GM12878 (cell line): ENCODE measurements around the gene TIAM1. TPM values are rescaled to one million over a fixed set of nuclear protein-coding genes. Genes with fewer than 3 reads are reported as not detected.

ENCODE experiments used
- ATAC-seq: fragments of 200-7000 bp; cut with Tn5 transposase; 3 replicates; pipeline ENCODE4 v1.9.1; 2020; ENCODE audit warnings: mild to moderate bottlenecking, moderate library complexity
- BruUV-seq: library from RNA; stranded (reverse); fragments of 400-500 nt; replicated peaks from 2 replicates; lab custom pipeline; 2021; lab: Mats Ljungman, UMichigan
- CTCF ChIA-PET: fragments of 300-600 bp; sonication (Branson Sonifier 250); formaldehyde crosslinking; extraction: SDS; loops from one replicate; lab custom pipeline; 2021; ENCODE audit warnings: inconsistent platforms; lab: Yijun Ruan, JAX
- POLR2A ChIA-PET: fragments of 350-600 bp; formaldehyde crosslinking; extraction: SDS; loops from one replicate; lab custom pipeline; 2021; ENCODE audit warnings: inconsistent platforms; lab: Charles Lee
- RAD21 ChIA-PET: fragments of 300-600 bp; sonication (Branson Sonifier 250); formaldehyde crosslinking; loops from one replicate; lab custom pipeline; 2023; ENCODE audit warnings: antibody characterized with exemption; ENCODE audit not compliant: unreplicated experiment; lab: Charles Lee
- SMC1A ChIA-PET: fragments of 300-600 bp; sonication (Branson Sonifier 250); formaldehyde crosslinking; loops from one replicate; lab custom pipeline; 2023; ENCODE audit not compliant: unreplicated experiment, uncharacterized antibody; lab: Charles Lee
- DNase-seq: peaks from one replicate; pipeline ENCODE4 v3.0.0-alpha.2; 2011; ENCODE audit warnings: low read depth, low spot score
- FAIRE-seq: peaks from 3 replicates; lab custom pipeline; 2011; peaks lifted over from hg19 to GRCh38; lab: Jason Lieb, UNC
- H2AFZ ChIP-seq: 2 replicates; pipeline ENCODE4 v1.6.0; 2011; ENCODE audit warnings: low read depth, low read length, control low read depth; ENCODE audit not compliant: control insufficient read depth
- H3K27ac ChIP-seq: 2 replicates; pipeline ENCODE4 v1.5.1; 2011; ENCODE audit warnings: control low read depth; ENCODE audit not compliant: control insufficient read depth, insufficient read depth
- H3K27me3 ChIP-seq, 2 experiments: replicated peaks in 1 of 2; 2 replicates each; pipeline versions ENCODE4 v1.6.0 to v1.6.1; 2011; ENCODE audit warnings: low read length in 1 of 2; ENCODE audit not compliant: control insufficient read depth in 2 of 2, insufficient read depth in 2 of 2
- H3K36me3 ChIP-seq, 2 experiments: 2 replicates each; pipeline ENCODE4 v1.5.1; 2011; ENCODE audit warnings: low read length in 1 of 2; ENCODE audit not compliant: control insufficient read depth in 2 of 2, insufficient read depth in 2 of 2
- H3K4me1 ChIP-seq: 2 replicates; pipeline ENCODE4 v1.6.1; 2011; ENCODE audit warnings: mild to moderate bottlenecking, low read length, moderate library complexity, mixed read lengths; ENCODE audit not compliant: control insufficient read depth, insufficient read depth
- H3K4me2 ChIP-seq: 2 replicates; pipeline ENCODE4 v1.6.0; 2011; ENCODE audit warnings: control low read depth; ENCODE audit not compliant: control insufficient read depth, insufficient read depth
- H3K4me3 ChIP-seq: fragments of 200-600 bp; sonication (generic); 2 replicates; pipeline ENCODE4 v1.5.1; 2016
- H3K79me2 ChIP-seq: 2 replicates; pipeline ENCODE4 v1.6.0; 2011; ENCODE audit warnings: low read length; ENCODE audit not compliant: control insufficient read depth, insufficient read depth
- H3K9ac ChIP-seq: 2 replicates; pipeline ENCODE4 v1.8.0; 2011; ENCODE audit warnings: low read length, control low read depth, mixed read lengths; ENCODE audit not compliant: control insufficient read depth, insufficient read depth
- H3K9me3 ChIP-seq: replicated peaks from 3 replicates; pipeline ENCODE4 v1.5.1; 2011; ENCODE audit warnings: mild to moderate bottlenecking, low read length; ENCODE audit not compliant: control insufficient read depth, insufficient read depth
- H4K20me1 ChIP-seq: 2 replicates; pipeline ENCODE4 v1.6.0; 2011; ENCODE audit not compliant: control insufficient read depth, insufficient read depth
- ASH2L ChIP-seq: fragments of 300-600, 200-600 bp; sonication (generic); IDR thresholded peaks from 2 replicates; pipeline ENCODE4 v1.6.1; 2017; ENCODE audit warnings: low read depth, mild to moderate bottlenecking, borderline replicate concordance
- RAD21 ChIP-seq: IDR thresholded peaks from 2 replicates; pipeline ENCODE4 v1.6.1; 2011; ENCODE audit warnings: mild to moderate bottlenecking, low read depth, low read length, moderate library complexity; ENCODE audit not compliant: insufficient read depth
- SMARCA5 ChIP-seq: fragments of 450-650 bp; IDR thresholded peaks from 2 replicates; pipeline ENCODE4 v1.6.1; 2017; ENCODE audit warnings: mild to moderate bottlenecking
- SREBF1 ChIP-seq: IDR thresholded peaks from 2 replicates; pipeline ENCODE4 v1.6.1; 2012; ENCODE audit warnings: mild to moderate bottlenecking, low read length
- SREBF2 ChIP-seq: IDR thresholded peaks from 2 replicates; pipeline ENCODE4 v1.6.1; 2012; ENCODE audit warnings: mild to moderate bottlenecking, low read length
- SRF ChIP-seq, 2 experiments: IDR thresholded peaks; 2 replicates each; pipeline ENCODE4 v1.6.1; 2011; ENCODE audit warnings: low read depth in 2 of 2, low read length in 2 of 2, mild to moderate bottlenecking in 1 of 2, moderate library complexity in 1 of 2
- TCF12 ChIP-seq: IDR thresholded peaks from 2 replicates; pipeline ENCODE4 v1.6.1; 2011; ENCODE audit warnings: low read depth, mild to moderate bottlenecking, low read length
- ZNF274 ChIP-seq: IDR thresholded peaks from one replicate; pipeline ENCODE4 v1.8.0; 2011; ENCODE audit not compliant: insufficient read length, insufficient read depth
- WGBS: methylation state at CpG from one replicate; pipeline ENCODE4 v1.1.6; 2016; ENCODE audit warnings: low lambda C conversion rate; ENCODE audit not compliant: insufficient replicate concordance, insufficient coverage; ENCODE audit errors: missing lambda C conversion rate; 5-methylcytosine and 5-hydroxymethylcytosine counted together
- in situ Hi-C: fragments of 300-500 bp; cut with MboI; formaldehyde crosslinking; loops from 9 replicates; pipeline ENCODE4 v1.14.3; 2018; ENCODE audit warnings: mixed read lengths
- intact Hi-C: fragments of 100-400 bp; cut with micrococcal nuclease; formaldehyde crosslinking; loops from one replicate; pipeline ENCODE4 v1.14.2; 2022; ENCODE audit not compliant: unreplicated experiment
- polyA plus RNA-seq, 11 experiments: library from polyadenylated mRNA; depleted of rRNA in 4 of 11; unstranded in 6 of 11; stranded (reverse) in 5 of 11; fragments of >200 nt; fragmentation: Nextera tagmentation in 4 of 11; fragmentation: Illumina TruSeq in 1 of 11; extraction: Ambion mirVana in 4 of 11; extraction: Trizol in 1 of 11; gene quantifications; 1 replicate in 1 of 11; 2 replicates in 10 of 11; pipeline versions ENCODE4 v1.2.1 to v1.2.3, GENCODE V29; 2011 to 2016; ENCODE audit warnings: inconsistent platforms in 2 of 11, missing spikeins in 2 of 11, low read depth in 1 of 11
- total RNA-seq, 4 experiments: library from RNA; depleted of rRNA in 3 of 4; stranded (reverse); fragments of >200 nt in 3 of 4; fragmentation: Illumina TruSeq in 1 of 4; extraction: Trizol in 1 of 4; gene quantifications; 2 replicates each; pipeline versions ENCODE4 v1.2.1 to v1.2.3, GENCODE V29; 2013 to 2021
- TF ChIP-seq, protein P1 (sequence below): IDR thresholded peaks from 2 replicates; pipeline ENCODE4 v1.6.1; 2011; ENCODE audit warnings: low read depth, mild to moderate bottlenecking, low read length, moderate library complexity, borderline replicate concordance; ENCODE audit errors: extremely low read depth
- TF ChIP-seq, protein P2 (sequence below): fragments of 450-650 bp; IDR thresholded peaks from 2 replicates; pipeline ENCODE4 v1.6.1; 2017; ENCODE audit warnings: low read depth, mild to moderate bottlenecking, moderate library complexity
- TF ChIP-seq, protein P3 (sequence below): fragments of 450-650 bp; IDR thresholded peaks from 2 replicates; pipeline ENCODE4 v1.6.1; 2017; ENCODE audit warnings: mild to moderate bottlenecking, moderate library complexity
- TF ChIP-seq, protein P4 (sequence below): IDR thresholded peaks from 2 replicates; pipeline ENCODE4 v1.6.1; 2012; ENCODE audit warnings: low read depth, low read length, improper control_type of control experiment

The TIAM1 gene
- total and polyA plus RNA-seq, 10 of the 15 experiments (the other 5 are each of a cell fraction or from before 2014, with no cell fraction given) = 0.31 to 35.9 (median 0.78) TPM

DNA sequence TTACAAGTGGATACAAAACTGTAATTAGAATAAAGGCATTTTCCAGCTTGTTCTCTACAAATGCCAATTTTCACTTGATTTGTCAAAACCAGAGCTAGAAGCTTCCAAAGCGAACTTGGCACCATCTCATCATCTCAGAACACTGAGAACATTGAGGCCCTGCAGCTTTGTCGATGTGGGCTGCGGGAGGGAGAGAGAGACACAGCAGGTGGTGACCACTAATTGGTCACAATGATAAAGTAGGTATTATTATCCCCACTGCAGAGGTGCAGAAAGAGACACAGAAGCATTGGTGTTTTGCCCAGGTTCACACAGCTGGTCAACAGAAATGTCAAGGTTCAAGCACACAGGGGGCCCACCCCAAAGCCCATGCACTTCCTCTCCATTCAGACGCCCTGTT, 233.6 kb downstream of the TIAM1 start:
- Histone ChIP-seq H3K27me3 (no peaks in the 10 kb centered on the region), H3K9me3 (no peaks in the 10 kb centered on the region; the same call in 2 of the 3 replicates), H4K20me1 (no peaks in the 10 kb centered on the region), H3K4me2 (no peak overlapping the region), H3K4me1 (peaks cover 9% of the 10 kb centered on the region; the same call in 1 of the 2 replicates), H3K9ac (no peak overlapping the region), H2AFZ (no peak overlapping the region), H3K36me3 (no peaks in the 10 kb centered on the region), H3K4me3 (no peak overlapping the region), H3K27ac (no peak overlapping the region), H3K79me2 (no peaks in the 10 kb centered on the region)
- no TSS peak for BruUV-seq
- ATAC-seq = no peak; the same call in 2 of the 3 replicates
- SMC1A ChIA-PET = interaction anchor here (0.9 to 3.3 kb wide), 13 partner anchors 11 to 471 kb away, joined by 3 to 40 read pairs (median 3); no protein-coding TSS in a partner anchor
- in situ Hi-C loops (no loop called here), intact Hi-C loops (no loop called here)
- RAD21 ChIA-PET = interaction anchor here (0.6 to 3.1 kb wide), 7 partner anchors 9 to 471 kb away, joined by 3 to 17 read pairs (median 3); no protein-coding TSS in a partner anchor
- no peak for DNase-seq
- WGBS = 35% methylated on average over 4 of the region's 4 CpGs
- CTCF ChIA-PET = interaction anchor here (0.8 to 6.6 kb wide), 10 partner anchors 13 to 470 kb away, joined by 3 to 76 read pairs (median 9); no protein-coding TSS in a partner anchor
- POLR2A ChIA-PET = interaction anchor here (0.5 to 1.3 kb wide), 3 partner anchors 85 to 195 kb away, joined by 3 to 6 read pairs (median 3); no protein-coding TSS in a partner anchor
- TF ChIP-seq, protein P1, sequence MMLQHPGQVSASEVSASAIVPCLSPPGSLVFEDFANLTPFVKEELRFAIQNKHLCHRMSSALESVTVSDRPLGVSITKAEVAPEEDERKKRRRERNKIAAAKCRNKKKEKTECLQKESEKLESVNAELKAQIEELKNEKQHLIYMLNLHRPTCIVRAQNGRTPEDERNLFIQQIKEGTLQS = no peak
- TF ChIP-seq, protein P2, sequence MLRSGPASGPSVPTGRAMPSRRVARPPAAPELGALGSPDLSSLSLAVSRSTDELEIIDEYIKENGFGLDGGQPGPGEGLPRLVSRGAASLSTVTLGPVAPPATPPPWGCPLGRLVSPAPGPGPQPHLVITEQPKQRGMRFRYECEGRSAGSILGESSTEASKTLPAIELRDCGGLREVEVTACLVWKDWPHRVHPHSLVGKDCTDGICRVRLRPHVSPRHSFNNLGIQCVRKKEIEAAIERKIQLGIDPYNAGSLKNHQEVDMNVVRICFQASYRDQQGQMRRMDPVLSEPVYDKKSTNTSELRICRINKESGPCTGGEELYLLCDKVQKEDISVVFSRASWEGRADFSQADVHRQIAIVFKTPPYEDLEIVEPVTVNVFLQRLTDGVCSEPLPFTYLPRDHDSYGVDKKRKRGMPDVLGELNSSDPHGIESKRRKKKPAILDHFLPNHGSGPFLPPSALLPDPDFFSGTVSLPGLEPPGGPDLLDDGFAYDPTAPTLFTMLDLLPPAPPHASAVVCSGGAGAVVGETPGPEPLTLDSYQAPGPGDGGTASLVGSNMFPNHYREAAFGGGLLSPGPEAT = no peak
- TF ChIP-seq, protein P3, sequence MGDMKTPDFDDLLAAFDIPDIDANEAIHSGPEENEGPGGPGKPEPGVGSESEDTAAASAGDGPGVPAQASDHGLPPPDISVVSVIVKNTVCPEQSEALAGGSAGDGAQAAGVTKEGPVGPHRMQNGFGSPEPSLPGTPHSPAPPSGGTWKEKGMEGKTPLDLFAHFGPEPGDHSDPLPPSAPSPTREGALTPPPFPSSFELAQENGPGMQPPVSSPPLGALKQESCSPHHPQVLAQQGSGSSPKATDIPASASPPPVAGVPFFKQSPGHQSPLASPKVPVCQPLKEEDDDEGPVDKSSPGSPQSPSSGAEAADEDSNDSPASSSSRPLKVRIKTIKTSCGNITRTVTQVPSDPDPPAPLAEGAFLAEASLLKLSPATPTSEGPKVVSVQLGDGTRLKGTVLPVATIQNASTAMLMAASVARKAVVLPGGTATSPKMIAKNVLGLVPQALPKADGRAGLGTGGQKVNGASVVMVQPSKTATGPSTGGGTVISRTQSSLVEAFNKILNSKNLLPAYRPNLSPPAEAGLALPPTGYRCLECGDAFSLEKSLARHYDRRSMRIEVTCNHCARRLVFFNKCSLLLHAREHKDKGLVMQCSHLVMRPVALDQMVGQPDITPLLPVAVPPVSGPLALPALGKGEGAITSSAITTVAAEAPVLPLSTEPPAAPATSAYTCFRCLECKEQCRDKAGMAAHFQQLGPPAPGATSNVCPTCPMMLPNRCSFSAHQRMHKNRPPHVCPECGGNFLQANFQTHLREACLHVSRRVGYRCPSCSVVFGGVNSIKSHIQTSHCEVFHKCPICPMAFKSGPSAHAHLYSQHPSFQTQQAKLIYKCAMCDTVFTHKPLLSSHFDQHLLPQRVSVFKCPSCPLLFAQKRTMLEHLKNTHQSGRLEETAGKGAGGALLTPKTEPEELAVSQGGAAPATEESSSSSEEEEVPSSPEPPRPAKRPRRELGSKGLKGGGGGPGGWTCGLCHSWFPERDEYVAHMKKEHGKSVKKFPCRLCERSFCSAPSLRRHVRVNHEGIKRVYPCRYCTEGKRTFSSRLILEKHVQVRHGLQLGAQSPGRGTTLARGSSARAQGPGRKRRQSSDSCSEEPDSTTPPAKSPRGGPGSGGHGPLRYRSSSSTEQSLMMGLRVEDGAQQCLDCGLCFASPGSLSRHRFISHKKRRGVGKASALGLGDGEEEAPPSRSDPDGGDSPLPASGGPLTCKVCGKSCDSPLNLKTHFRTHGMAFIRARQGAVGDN = no peak
- TF ChIP-seq RAD21 = no peak
- no peak for TF ChIP-seq SREBF2
- TF ChIP-seq TCF12 = no peak
- TF ChIP-seq, protein P4, sequence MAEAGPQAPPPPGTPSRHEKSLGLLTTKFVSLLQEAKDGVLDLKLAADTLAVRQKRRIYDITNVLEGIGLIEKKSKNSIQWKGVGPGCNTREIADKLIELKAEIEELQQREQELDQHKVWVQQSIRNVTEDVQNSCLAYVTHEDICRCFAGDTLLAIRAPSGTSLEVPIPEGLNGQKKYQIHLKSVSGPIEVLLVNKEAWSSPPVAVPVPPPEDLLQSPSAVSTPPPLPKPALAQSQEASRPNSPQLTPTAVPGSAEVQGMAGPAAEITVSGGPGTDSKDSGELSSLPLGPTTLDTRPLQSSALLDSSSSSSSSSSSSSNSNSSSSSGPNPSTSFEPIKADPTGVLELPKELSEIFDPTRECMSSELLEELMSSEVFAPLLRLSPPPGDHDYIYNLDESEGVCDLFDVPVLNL = no peak
- no peak for TF ChIP-seq SMARCA5
- no peak for TF ChIP-seq SRF (IDR thresholded peaks at IDR 0.05; ENCODE audit: low read depth in 2 of 2, low read length in 2 of 2)
- no peak for TF ChIP-seq ZNF274
- no peak for TF ChIP-seq ASH2L
- TF ChIP-seq SREBF1 = no peak
- no peak for FAIRE-seq
